Activated B cell treated with CpG ODN at 0.5 μM for 24 hours (primary cell): Measurements from ENCODE around the gene TRAF4. TPM values are rescaled to one million over a fixed set of nuclear protein-coding genes. Genes with fewer than 3 reads are reported as not detected.
A peak's percentile ranks its signal among the peaks of the same experiment; 100 is the strongest.

Experiments used
- ATAC-seq: fragments of 200-7000 bp; cut with Tn5 transposase; one replicate; pipeline ENCODE4 v1.10.0; 2021; ENCODE audit warnings: low read depth, mild to moderate bottlenecking, moderate library complexity
- CTCF ChIA-PET: fragments of 350-600 bp; sonication (Branson Sonifier 250); formaldehyde crosslinking; loops from one replicate; lab custom pipeline; 2021; ENCODE audit warnings: antibody characterized with exemption; lab: Charles Lee
- POLR2A ChIA-PET: fragments of 350-600 bp; sonication (Branson Sonifier 250); formaldehyde crosslinking; loops from one replicate; lab custom pipeline; 2021; ENCODE audit warnings: antibody characterized with exemption; lab: Charles Lee
- DNase-seq: peaks from one replicate; pipeline ENCODE4 v3.0.0; 2022
- H3K27ac Mint-ChIP-seq: one replicate; pipeline ENCODE4 v1.8.0; 2020; ENCODE audit warnings: mixed read lengths
- H3K27me3 Mint-ChIP-seq: one replicate; pipeline ENCODE4 v1.8.0; 2021; ENCODE audit warnings: mixed read lengths
- H3K36me3 Mint-ChIP-seq: one replicate; pipeline ENCODE4 v1.8.0; 2021; ENCODE audit warnings: low read depth, mixed read lengths
- H3K4me1 Mint-ChIP-seq: one replicate; pipeline ENCODE4 v1.8.0; 2021; ENCODE audit warnings: mixed read lengths
- H3K4me3 Mint-ChIP-seq: one replicate; pipeline ENCODE4 v1.8.0; 2020; ENCODE audit warnings: mild to moderate bottlenecking, mixed read lengths
- H3K9me3 Mint-ChIP-seq: one replicate; pipeline ENCODE4 v1.8.0; 2020; ENCODE audit warnings: mixed read lengths
- intact Hi-C: fragments of 100-400 bp; cut with micrococcal nuclease; formaldehyde crosslinking; loops from one replicate; pipeline ENCODE4 v1.15.1; 2024
- total RNA-seq: library from RNA; stranded (reverse); gene quantifications from 2 replicates; pipeline ENCODE4 v1.2.3, GENCODE V29; 2022
- TF ChIP-seq, protein P1 (sequence below): fragments of 200-600 bp; IDR thresholded peaks from one replicate; pipeline ENCODE4 v1.8.0; 2022; ENCODE audit warnings: antibody characterized with exemption, mild to moderate bottlenecking

The TRAF4 gene
- total RNA-seq, 1 donor from 2014 or later = 903 TPM

DNA sequence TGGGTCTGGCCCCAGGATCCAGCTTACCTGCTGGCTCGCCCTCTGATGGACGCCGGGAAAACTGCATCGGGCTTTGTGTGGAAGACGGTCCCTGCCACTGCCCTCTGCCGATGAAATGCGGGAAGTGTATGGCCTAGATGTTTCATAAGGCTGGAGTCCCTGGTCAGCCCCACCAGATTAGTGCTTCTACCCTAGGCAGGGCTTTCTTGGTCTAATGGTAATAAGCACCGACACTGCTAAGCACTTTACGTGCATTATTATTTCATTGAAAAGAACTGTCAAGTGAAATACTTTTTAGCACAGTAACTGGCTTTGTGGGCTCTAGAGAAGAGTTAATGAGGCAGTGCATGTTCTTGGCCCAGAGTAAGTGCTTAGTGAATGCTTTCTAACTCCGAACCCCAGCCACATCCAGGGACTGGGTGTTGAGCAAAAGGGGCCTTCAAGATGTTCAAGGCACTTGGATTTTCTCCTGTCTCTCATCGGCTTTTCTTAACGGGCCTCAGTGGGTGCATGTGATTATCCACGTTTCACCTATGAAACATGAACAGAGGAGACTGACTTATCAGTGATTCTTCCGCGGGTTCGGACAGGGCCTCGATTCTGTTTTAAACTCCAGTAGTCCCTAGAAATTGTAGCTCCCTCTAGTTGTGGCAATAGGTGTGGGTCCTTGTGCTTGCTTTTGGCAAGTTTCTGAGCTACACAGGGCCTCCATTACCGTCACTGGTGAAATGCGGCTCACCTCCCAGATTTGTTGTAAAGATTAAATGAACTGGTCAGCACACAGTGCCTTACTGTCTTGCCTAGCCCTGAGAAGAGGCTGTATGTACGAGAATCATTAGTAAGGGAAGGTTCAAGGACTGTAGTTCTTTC is 6.6 kb downstream of the TRAF4 start:
- Mint-ChIP-seq H3K4me1 (peaks cover 51% of the 10 kb centered on the region), H3K36me3 (peaks cover 78% of the 10 kb centered on the region), H3K9me3 (no peaks in the 10 kb centered on the region), H3K27ac (peak overlapping the region; percentile 74), H3K4me3 (peak overlapping the region; percentile 75), H3K27me3 (no peaks in the 10 kb centered on the region)
- POLR2A ChIA-PET = interaction anchor here (0.5 to 23.0 kb wide), 21 partner anchors 9 to 201 kb away, joined by 3 to 2384 read pairs (median 5); partner anchors contain the start of genes BLTP2, DHRS13, FAM222B and FLOT2
- ATAC-seq (peak; percentile 84), DNase-seq (peak; percentile 82)
- TF ChIP-seq, protein P1, sequence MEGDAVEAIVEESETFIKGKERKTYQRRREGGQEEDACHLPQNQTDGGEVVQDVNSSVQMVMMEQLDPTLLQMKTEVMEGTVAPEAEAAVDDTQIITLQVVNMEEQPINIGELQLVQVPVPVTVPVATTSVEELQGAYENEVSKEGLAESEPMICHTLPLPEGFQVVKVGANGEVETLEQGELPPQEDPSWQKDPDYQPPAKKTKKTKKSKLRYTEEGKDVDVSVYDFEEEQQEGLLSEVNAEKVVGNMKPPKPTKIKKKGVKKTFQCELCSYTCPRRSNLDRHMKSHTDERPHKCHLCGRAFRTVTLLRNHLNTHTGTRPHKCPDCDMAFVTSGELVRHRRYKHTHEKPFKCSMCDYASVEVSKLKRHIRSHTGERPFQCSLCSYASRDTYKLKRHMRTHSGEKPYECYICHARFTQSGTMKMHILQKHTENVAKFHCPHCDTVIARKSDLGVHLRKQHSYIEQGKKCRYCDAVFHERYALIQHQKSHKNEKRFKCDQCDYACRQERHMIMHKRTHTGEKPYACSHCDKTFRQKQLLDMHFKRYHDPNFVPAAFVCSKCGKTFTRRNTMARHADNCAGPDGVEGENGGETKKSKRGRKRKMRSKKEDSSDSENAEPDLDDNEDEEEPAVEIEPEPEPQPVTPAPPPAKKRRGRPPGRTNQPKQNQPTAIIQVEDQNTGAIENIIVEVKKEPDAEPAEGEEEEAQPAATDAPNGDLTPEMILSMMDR = peak; percentile 95
- CTCF ChIA-PET = interaction anchor here (0.5 to 17.6 kb wide), 12 partner anchors 9 to 189 kb away, joined by 3 to 545 read pairs (median 6); partner anchors contain the start of genes FLOT2, NEK8, RPL23A and TLCD1
- intact Hi-C loops = loop anchor here (1.0 to 5.0 kb wide), 4 partner anchors 9 to 153 kb away; partner anchors contain the start of genes DHRS13, RAB34 and RPL23A

GRCh38 chr17:28751600-28752366 is 8.0 kb downstream of the TRAF4 start:
- peaks cover 78% of the 10 kb centered on the region for H3K36me3 Mint-ChIP-seq
- ATAC-seq (no peak), DNase-seq (no peak)
- H3K4me3 Mint-ChIP-seq = no peak overlapping the region
- TF ChIP-seq, protein P1 = no peak
- H3K27me3 Mint-ChIP-seq = no peaks in the 10 kb centered on the region
- peak overlapping the region; percentile 56 for H3K27ac Mint-ChIP-seq
- POLR2A ChIA-PET = interaction anchor here (0.7 to 23.0 kb wide), 19 partner anchors 8 to 198 kb away, joined by 3 to 2384 read pairs (median 6); partner anchors contain the start of genes DHRS13, FLOT2, NEK8 and PROCA1
- H3K4me1 Mint-ChIP-seq = peaks cover 43% of the 10 kb centered on the region
- CTCF ChIA-PET = interaction anchor here (0.7 to 17.6 kb wide), 5 partner anchors 12 to 152 kb away, joined by 3 to 545 read pairs (median 18); partner anchors contain the start of genes NEK8, RPL23A and TLCD1
- intact Hi-C loops = loop anchor here (5.0 kb wide), 1 partner anchor 34 kb away; the partner anchor contains the start of genes RAB34 and RPL23A
- no peaks in the 10 kb centered on the region for H3K9me3 Mint-ChIP-seq

DNA sequence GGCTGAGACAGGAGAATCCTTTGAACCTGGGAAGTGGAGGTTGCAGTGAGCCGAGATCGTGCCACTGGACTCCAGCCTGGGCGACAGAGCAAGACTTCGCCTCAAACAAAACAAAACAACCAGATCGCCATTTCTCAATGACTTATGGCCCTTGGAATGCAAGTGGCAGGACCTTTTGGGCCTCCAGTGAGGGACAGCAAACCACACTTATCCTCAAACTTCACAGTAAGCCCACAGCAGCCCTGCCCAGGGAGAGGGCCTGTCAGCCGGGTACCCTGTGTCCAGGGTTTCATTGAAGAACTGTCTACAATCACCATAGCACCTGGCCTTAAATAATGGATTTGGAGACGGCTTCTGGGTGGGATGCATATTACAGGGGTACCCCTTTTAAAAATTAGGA is 11.7 kb downstream of the TRAF4 start:
- ChIA-PET POLR2A (interaction anchor here (0.6 to 23.0 kb wide), 4 partner anchors 9 to 174 kb away, joined by 4 to 2384 read pairs (median 4); partner anchors contain the start of genes DHRS13, NEK8, RPL23A and TLCD1), CTCF (interaction anchor here (1.4 to 17.6 kb wide), 3 partner anchors 8 to 29 kb away, joined by 7 to 545 read pairs (median 23); partner anchors contain the start of genes NEK8 and TLCD1)
- intact Hi-C loops = no loop called here
- no peaks in the 10 kb centered on the region for H3K27me3 Mint-ChIP-seq
- ATAC-seq = no peak
- TF ChIP-seq, protein P1 = no peak
- H3K9me3 Mint-ChIP-seq = no peaks in the 10 kb centered on the region
- DNase-seq = no peak
- peak overlapping the region; percentile 18 for H3K27ac Mint-ChIP-seq
- H3K36me3 Mint-ChIP-seq = peaks cover 79% of the 10 kb centered on the region
- no peak overlapping the region for H3K4me3 Mint-ChIP-seq
- peaks cover 8% of the 10 kb centered on the region for H3K4me1 Mint-ChIP-seq

DNA sequence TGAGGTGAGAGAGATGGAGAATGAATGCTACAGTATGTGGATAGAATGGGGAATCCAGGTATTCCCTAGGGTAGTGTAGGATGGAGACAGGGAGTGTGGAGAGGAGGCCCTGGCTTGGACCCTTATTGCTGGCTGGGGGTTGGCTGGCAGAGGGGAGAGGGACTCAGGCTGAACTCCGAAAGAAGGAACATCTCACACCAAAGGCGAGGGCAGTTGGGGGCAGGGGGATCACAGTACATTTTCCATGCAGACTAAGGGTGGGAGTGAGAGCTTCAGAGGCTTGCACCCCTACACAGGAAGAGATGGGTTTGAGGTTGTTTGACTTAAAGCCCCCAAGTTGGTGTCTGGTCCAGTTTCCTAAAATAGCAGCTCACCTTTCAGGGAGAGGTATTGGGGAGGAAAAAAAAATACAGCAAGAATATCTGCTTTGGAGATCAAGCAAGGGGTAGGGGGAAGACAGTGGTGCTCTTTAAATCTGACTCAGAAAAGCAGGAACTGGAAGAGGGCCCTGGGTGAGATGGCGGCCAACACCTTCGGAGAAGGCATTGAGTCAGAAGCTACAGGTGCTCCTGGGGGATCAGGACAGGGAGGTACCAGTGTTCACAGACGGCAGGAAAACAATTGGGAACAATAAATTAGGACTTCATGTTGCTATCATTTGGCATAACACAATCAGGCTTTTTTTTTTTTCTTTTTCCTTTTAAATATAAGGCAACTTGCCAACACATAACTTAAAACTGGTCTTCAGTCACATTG is 12.4 kb downstream of the TRAF4 start:
- CTCF ChIA-PET = interaction anchor here (0.9 to 3.2 kb wide), 2 partner anchors 13 to 30 kb away, joined by 3 to 23 read pairs; partner anchors contain the start of genes TLCD1 and TRAF4
- H3K27me3 Mint-ChIP-seq = no peaks in the 10 kb centered on the region
- no peak overlapping the region for H3K4me3 Mint-ChIP-seq
- DNase-seq = no peak
- peak overlapping the region; percentile 18 for H3K27ac Mint-ChIP-seq
- intact Hi-C loops = no loop called here
- peaks cover 6% of the 10 kb centered on the region for H3K4me1 Mint-ChIP-seq
- H3K36me3 Mint-ChIP-seq = peaks cover 78% of the 10 kb centered on the region
- ATAC-seq = no peak
- H3K9me3 Mint-ChIP-seq = no peaks in the 10 kb centered on the region
- TF ChIP-seq, protein P1 = no peak
- POLR2A ChIA-PET = interaction anchor here (0.7 to 23.0 kb wide), 6 partner anchors 10 to 146 kb away, joined by 3 to 2384 read pairs (median 4); partner anchors contain the start of genes DHRS13, FAM222B, NEK8 and RPL23A
